Adrenal gland (tissue), 12 donors: Measurements from ENCODE around the gene TNFRSF18. TPM values are rescaled to one million over a fixed set of nuclear protein-coding genes. Genes with fewer than 3 reads are reported as not detected.

Experiments
- DNase-seq, 7 donors: peaks; one replicate each; pipeline ENCODE4 v3.0.0-alpha.2; 2019 to 2020
- H3K27ac ChIP-seq, 5 donors: fragments of 200-600 bp; sonication (generic) in 4 of 5; 1 replicate in 3 of 5; 2 replicates in 2 of 5; pipeline versions ENCODE4 v1.5.1 to v1.8.0; 2016 to 2020; ENCODE audit warnings: mild to moderate bottlenecking in 1 of 5
- H3K27me3 ChIP-seq: fragments of 200-600 bp; 2 replicates; pipeline ENCODE4 v1.8.0; 2021
- H3K36me3 ChIP-seq, 2 donors: fragments of 200-600 bp; replicated peaks in 1 of 2; 1 replicate in 1 of 2; 2 replicates in 1 of 2; pipeline versions ENCODE4 v1.5.1 to v1.8.0; 2018 to 2022
- H3K4me1 ChIP-seq, 2 donors: fragments of 200-600 bp; replicated peaks in 1 of 2; 1 replicate in 1 of 2; 2 replicates in 1 of 2; pipeline versions ENCODE4 v1.5.1 to v1.8.0; 2018 to 2021
- H3K4me3 ChIP-seq, 4 donors: fragments of 200-600 bp; sonication (generic) in 3 of 4; one replicate each; pipeline ENCODE4 v1.5.1; 2016 to 2018
- H3K9me3 ChIP-seq, 3 donors: fragments of 200-600 bp; sonication (generic) in 1 of 3; replicated peaks in 1 of 3; 1 replicate in 2 of 3; 2 replicates in 1 of 3; pipeline versions ENCODE4 v1.5.1 to v1.8.0; 2016 to 2021
- POLR2A ChIP-seq, 2 donors: fragments of 450-650 bp; IDR thresholded peaks; one replicate each; pipeline ENCODE4 v1.6.1; 2017; ENCODE audit warnings: antibody characterized with exemption in 2 of 2, mild to moderate bottlenecking in 2 of 2, moderate library complexity in 1 of 2
- WGBS, 4 donors: extraction: QIAGEN DNeasy Blood & Tissue Kit in 2 of 4; methylation state at CpG; one replicate each; pipeline versions ENCODE4 v1.1.5 to v1.1.7; 2013 to 2017; 5-methylcytosine and 5-hydroxymethylcytosine counted together
- intact Hi-C, 2 donors: fragments of 100-400 bp; cut with DNase I; formaldehyde crosslinking; loops; one replicate each; pipeline versions ENCODE4 v1.14.1 to v1.15.0; 2022 to 2023
- polyA plus RNA-seq, 3 donors: library from polyadenylated mRNA; stranded (reverse); fragments of 200-250 nt in 2 of 3; fragments of 350-450 nt in 1 of 3; fragmentation: Illumina TruSeq in 1 of 3; extraction: RNeasy Lipid Tissue Mini Kit (QIAGEN cat#74804) in 1 of 3; gene quantifications; one replicate each; pipeline ENCODE4 v1.2.3, GENCODE V29; 2013 to 2014
- total RNA-seq, 9 donors: library from RNA; depleted of rRNA in 4 of 9; stranded (reverse); fragments of >200 nt in 4 of 9; fragments of 120-200 nt in 1 of 9; fragmentation: NEBNext Ultra II Directional in 1 of 9; extraction: Animal tissue kit (Norgen Biotek cat#: 25700) in 1 of 9; gene quantifications; one replicate each; pipeline versions ENCODE4 v1.1.0 to v1.2.4, GENCODE V29; 2013 to 2023
- TF ChIP-seq, protein P1 (sequence below), 6 experiments: fragments of 450-650 bp in 4 of 6; fragments of 200-600 bp in 2 of 6; sonication (generic) in 1 of 6; IDR thresholded peaks; 1 replicate in 5 of 6; 2 replicates in 1 of 6; pipeline versions ENCODE4 v1.5.1 to v1.8.0; 2016 to 2021; ENCODE audit warnings: antibody characterized with exemption in 6 of 6, mild to moderate bottlenecking in 2 of 6, moderate library complexity in 1 of 6
- donor health status: healthy with polysubstance abuse.
- donor health status: Bipolar disorder and iron deficiency.
- donor health status: DM: yes; HTN: yes; CAD: no.
- donor health status: DM: no; HTN: no; CAD: no.
- donor health status: DM: no; HTN: no; CAD: no.
- donor health status: DM: yes; HTN: yes; CAD: no.

The TNFRSF18 gene
- total and polyA plus RNA-seq, 12 donors: 0.27 to 1.5 (median 0.64) TPM; not detected in 7

GRCh38 chr1:1202831-1203560 lies 3.4 kb downstream of the TNFRSF18 start:
- H3K4me3 ChIP-seq: no peak overlapping the region
- no peaks in the 10 kb centered on the region for H3K9me3 ChIP-seq
- DNase-seq: no peak
- TF ChIP-seq, protein P1, sequence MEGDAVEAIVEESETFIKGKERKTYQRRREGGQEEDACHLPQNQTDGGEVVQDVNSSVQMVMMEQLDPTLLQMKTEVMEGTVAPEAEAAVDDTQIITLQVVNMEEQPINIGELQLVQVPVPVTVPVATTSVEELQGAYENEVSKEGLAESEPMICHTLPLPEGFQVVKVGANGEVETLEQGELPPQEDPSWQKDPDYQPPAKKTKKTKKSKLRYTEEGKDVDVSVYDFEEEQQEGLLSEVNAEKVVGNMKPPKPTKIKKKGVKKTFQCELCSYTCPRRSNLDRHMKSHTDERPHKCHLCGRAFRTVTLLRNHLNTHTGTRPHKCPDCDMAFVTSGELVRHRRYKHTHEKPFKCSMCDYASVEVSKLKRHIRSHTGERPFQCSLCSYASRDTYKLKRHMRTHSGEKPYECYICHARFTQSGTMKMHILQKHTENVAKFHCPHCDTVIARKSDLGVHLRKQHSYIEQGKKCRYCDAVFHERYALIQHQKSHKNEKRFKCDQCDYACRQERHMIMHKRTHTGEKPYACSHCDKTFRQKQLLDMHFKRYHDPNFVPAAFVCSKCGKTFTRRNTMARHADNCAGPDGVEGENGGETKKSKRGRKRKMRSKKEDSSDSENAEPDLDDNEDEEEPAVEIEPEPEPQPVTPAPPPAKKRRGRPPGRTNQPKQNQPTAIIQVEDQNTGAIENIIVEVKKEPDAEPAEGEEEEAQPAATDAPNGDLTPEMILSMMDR (IDR thresholded peaks at IDR 0.05): no peak
- TF ChIP-seq POLR2A (IDR thresholded peaks at IDR 0.05): no peak
- H3K27me3 ChIP-seq: peaks cover 44% of the 10 kb centered on the region
- peaks cover 1 to 8% of the 10 kb centered on the region in 2 donors for H3K4me1 ChIP-seq
- no peak overlapping the region for H3K27ac ChIP-seq
- 70 to 74% methylated on average over 25 to 27 of the region's 27 CpGs; no CpG with 5 or more reads in 2 of the 4 donors for WGBS, 4 donors
- no peaks in the 10 kb centered on the region for H3K36me3 ChIP-seq
- intact Hi-C loops: no loop called here

DNA sequence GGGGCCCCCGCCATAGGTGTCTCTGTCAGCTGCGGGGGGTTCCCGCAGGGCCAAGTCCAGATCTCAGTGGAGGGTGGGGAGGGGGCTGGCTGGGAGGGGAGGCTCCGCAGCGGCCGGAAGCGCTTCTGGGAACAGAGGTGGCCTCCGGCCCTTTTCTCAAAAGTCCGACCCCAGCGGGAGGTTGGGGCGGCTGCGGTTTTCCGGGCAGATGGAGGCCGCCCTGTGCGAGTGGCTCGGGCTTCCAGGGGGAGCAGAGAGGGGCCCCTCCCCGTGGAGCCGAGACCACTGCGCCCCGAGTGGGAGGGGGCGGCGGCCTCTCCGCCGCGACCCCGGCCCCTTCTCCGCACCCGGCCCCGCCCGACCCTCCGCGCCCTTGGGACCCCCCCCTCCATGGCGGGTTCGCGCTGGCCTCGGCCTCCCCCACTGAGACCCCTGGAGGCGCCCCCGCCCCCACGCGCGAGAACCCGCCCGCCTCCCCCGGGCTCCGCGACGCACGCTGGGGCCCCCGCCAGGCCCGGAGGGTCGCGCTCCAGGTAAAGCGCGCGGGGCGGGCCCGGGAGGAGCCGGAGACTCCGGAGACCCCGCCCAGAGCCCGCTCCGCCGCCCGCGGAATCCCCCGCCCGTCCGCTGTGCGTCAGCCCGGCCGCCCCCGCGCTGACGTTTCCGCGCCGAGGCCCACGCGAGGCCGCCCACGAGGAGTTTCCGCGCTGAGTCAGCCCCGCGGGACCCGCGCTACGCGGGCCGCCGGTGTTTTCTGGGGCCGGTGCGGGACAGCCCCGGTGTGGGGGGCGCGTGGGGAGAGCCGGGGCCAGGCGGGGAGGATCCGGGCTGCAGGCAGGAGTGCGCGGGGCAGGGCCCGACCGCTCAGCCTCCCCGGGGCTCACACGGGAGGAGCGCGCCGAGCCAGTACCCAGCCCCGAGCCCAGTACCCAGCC lies 5.2 kb downstream of the TNFRSF18 start:
- intact Hi-C loops: no loop called here
- Histone ChIP-seq H3K27ac (no peak overlapping the region), H3K27me3 (peaks cover 27% of the 10 kb centered on the region), H3K4me1 (peaks cover 0 to 8% of the 10 kb centered on the region in 2 donors), H3K9me3 (no peaks in the 10 kb centered on the region), H3K4me3 (peak overlapping the region in 1 of 4 donors; percentile 69), H3K36me3 (no peaks in the 10 kb centered on the region)
- peak in 3 of 7 donors; percentile 12 to 28 (median 19) for DNase-seq
- TF ChIP-seq, protein P1 (IDR thresholded peaks at IDR 0.05): no peak
- no peak for TF ChIP-seq POLR2A (IDR thresholded peaks at IDR 0.05)
- 0 to 16% (median 3%) methylated on average over 1 to 109 of the region's 109 CpGs for WGBS, 4 donors

DNA sequence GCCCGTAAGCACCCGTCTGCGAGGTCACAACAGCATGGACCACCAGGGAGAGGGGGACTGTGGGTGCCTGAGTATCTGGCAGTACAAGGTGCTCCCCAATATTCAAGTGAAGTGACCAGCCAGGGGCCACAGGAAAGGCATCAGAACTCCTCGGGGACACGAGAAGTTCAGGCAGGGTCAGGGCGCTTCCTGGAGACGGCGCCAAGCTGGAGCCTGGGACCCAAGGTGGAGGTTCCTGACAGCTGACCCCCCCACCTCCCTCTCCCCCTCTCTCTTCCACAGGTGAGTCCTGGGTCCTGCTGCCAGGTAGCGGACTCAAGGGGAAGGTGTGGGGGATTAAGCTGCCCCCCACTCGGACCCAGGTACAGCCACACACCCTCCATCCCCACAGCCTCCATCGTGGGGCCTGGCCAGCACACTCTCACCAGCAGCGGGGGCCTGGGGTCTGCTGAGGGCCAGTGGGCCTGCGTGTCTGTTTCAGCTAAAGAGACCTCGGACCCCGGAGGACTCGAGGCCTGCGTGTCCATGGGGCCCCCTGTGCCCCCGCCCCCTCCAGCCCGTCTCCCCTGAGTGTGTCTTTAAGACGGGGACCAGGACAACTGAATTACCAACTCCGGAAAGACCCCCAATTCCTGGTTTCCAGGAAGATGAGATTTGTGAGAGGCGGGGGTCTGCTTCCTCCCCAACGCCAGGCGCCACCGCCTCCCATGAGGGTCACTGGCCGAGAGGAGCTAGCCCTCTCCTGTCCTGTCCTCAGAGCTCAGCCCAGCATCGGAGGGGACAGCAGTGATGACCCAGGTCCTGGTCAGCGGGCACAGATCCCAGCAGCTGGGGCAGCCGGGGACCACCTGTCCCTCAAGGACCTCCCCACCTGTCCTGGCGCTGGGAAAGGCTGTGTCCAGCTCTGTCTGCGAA lies 6.2 kb downstream of the TNFRSF18 start:
- TF ChIP-seq, protein P1 (IDR thresholded peaks at IDR 0.05): no peak
- TF ChIP-seq POLR2A (IDR thresholded peaks at IDR 0.05): no peak
- H3K4me1 ChIP-seq: peaks cover 0 to 8% of the 10 kb centered on the region in 2 donors
- 76 to 85% (median 78%) methylated on average over 15 to 31 of the region's 31 CpGs for WGBS, 4 donors
- H3K9me3 ChIP-seq: no peaks in the 10 kb centered on the region
- H3K36me3 ChIP-seq: no peaks in the 10 kb centered on the region
- no peak overlapping the region for H3K4me3 ChIP-seq
- H3K27me3 ChIP-seq: peaks cover 19% of the 10 kb centered on the region
- DNase-seq: peak in 2 of 7 donors; percentile 5 to 10
- no peak overlapping the region for H3K27ac ChIP-seq
- intact Hi-C loops: no loop called here
